Measurements from ENCODE around the gene NFATC2IP. TPM values are rescaled to one million over a fixed set of nuclear protein-coding genes. Genes with fewer than 3 reads are reported as not detected.
"Not testable (repeated sequence)": the region's sequence is repeated elsewhere in the genome, so short reads cannot be mapped to it uniquely, and the experiment has no call there.

The NFATC2IP gene
- total and polyA plus RNA-seq, 2 experiments from 2014 or later, result 17.3 to 19.7 TPM

- H3K9me3 ChIP-seq (ENCODE audit: low read depth), result no peaks in the 10 kb centered on the region
- no peaks in the 10 kb centered on the region for H4K20me1 ChIP-seq (ENCODE audit: insufficient read depth, poor library complexity, severe bottlenecking)
- DNase-seq (ENCODE audit: low spot score), result no peak
- H3K4me3 ChIP-seq, result no peak overlapping the region
- H2AFZ ChIP-seq, result no peak overlapping the region
- H3K4me2 ChIP-seq, result no peak overlapping the region
- no peaks in the 10 kb centered on the region for H3K79me2 ChIP-seq
- no peaks in the 10 kb centered on the region for H3K27me3 ChIP-seq
- no peaks in the 10 kb centered on the region for H3K9me2 ChIP-seq (replicated peaks; ENCODE audit: insufficient read depth)
- no peaks in the 10 kb centered on the region for H3K36me3 ChIP-seq (replicated peaks; ENCODE audit: insufficient read depth, low read depth)
- H3K4me1 ChIP-seq (ENCODE audit: insufficient read depth), result no peaks in the 10 kb centered on the region
- 90% methylated on average over 13 of the region's 14 CpGs for WGBS (ENCODE audit: low lambda C conversion rate, missing lambda C conversion rate)
- H3K27ac ChIP-seq, result no peak overlapping the region
- TF ChIP-seq EZH2 (IDR thresholded peaks at IDR 0.05; ENCODE audit: borderline replicate concordance) (no peak), EZH2phosphoT487 (IDR thresholded peaks at IDR 0.05; ENCODE audit: low read depth, severe bottlenecking, unreplicated experiment) (no peak), CTCF (IDR thresholded peaks at IDR 0.05; ENCODE audit: poor library complexity) (no peak)
These were observed 13.4 kb upstream of the NFATC2IP start for GRCh38 chr16:28937222-28937876.

- TF ChIP-seq CTCF (IDR thresholded peaks at IDR 0.05; ENCODE audit: poor library complexity) (no peak), EZH2 (IDR thresholded peaks at IDR 0.05; ENCODE audit: borderline replicate concordance) (no peak), EZH2phosphoT487 (IDR thresholded peaks at IDR 0.05; ENCODE audit: low read depth, severe bottlenecking, unreplicated experiment) (no peak)
These were observed 12.0 kb upstream of the NFATC2IP start for GRCh38 chr16:28938721-28939120.

GRCh38 chr16:28939825-28940224 lies 10.9 kb upstream of the NFATC2IP start:
- H3K9me3 ChIP-seq (ENCODE audit: low read depth); H2AFZ ChIP-seq; H3K4me3 ChIP-seq; H3K4me2 ChIP-seq; H3K9me2 ChIP-seq (replicated peaks; ENCODE audit: insufficient read depth); H3K4me1 ChIP-seq (ENCODE audit: insufficient read depth); H3K27ac ChIP-seq; H3K36me3 ChIP-seq (replicated peaks; ENCODE audit: insufficient read depth, low read depth); H3K27me3 ChIP-seq; H4K20me1 ChIP-seq (ENCODE audit: insufficient read depth, poor library complexity, severe bottlenecking); H3K79me2 ChIP-seq; DNase-seq (ENCODE audit: low spot score): not testable (repeated sequence)
- 91% methylated on average over 7 of the region's 7 CpGs for WGBS (ENCODE audit: low lambda C conversion rate, missing lambda C conversion rate)

More at GRCh38 chr16:28938721-28939120, 12.0 kb upstream of the NFATC2IP start:
- H3K9me3 ChIP-seq (ENCODE audit: low read depth), result no peaks in the 10 kb centered on the region
- H3K4me1 ChIP-seq (ENCODE audit: insufficient read depth), result no peaks in the 10 kb centered on the region
- no peaks in the 10 kb centered on the region for H3K27me3 ChIP-seq
- no peak overlapping the region for H3K4me2 ChIP-seq
- 87% methylated on average over 6 of the region's 7 CpGs for WGBS (ENCODE audit: low lambda C conversion rate, missing lambda C conversion rate)
- no peak for DNase-seq (ENCODE audit: low spot score)
- H3K79me2 ChIP-seq, result no peaks in the 10 kb centered on the region
- no peaks in the 10 kb centered on the region for H3K36me3 ChIP-seq (replicated peaks; ENCODE audit: insufficient read depth, low read depth)
- no peak overlapping the region for H2AFZ ChIP-seq
- H3K4me3 ChIP-seq, result no peak overlapping the region
- H4K20me1 ChIP-seq (ENCODE audit: insufficient read depth, poor library complexity, severe bottlenecking), result no peaks in the 10 kb centered on the region
- no peaks in the 10 kb centered on the region for H3K9me2 ChIP-seq (replicated peaks; ENCODE audit: insufficient read depth)
- H3K27ac ChIP-seq, result no peak overlapping the region

- Histone ChIP-seq H3K9me3 (ENCODE audit: low read depth) (no peaks in the 10 kb centered on the region), H3K4me3 (no peak overlapping the region), H4K20me1 (ENCODE audit: insufficient read depth, poor library complexity, severe bottlenecking) (no peaks in the 10 kb centered on the region), H3K4me2 (no peak overlapping the region), H3K27me3 (no peaks in the 10 kb centered on the region), H3K36me3 (replicated peaks; ENCODE audit: insufficient read depth, low read depth) (no peaks in the 10 kb centered on the region), H3K9me2 (replicated peaks; ENCODE audit: insufficient read depth) (no peaks in the 10 kb centered on the region), H3K4me1 (ENCODE audit: insufficient read depth) (no peaks in the 10 kb centered on the region), H3K27ac (no peak overlapping the region), H3K79me2 (no peaks in the 10 kb centered on the region), H2AFZ (no peak overlapping the region)
- TF ChIP-seq EZH2phosphoT487 (IDR thresholded peaks at IDR 0.05; ENCODE audit: low read depth, severe bottlenecking, unreplicated experiment), result no peak
- no peak for TF ChIP-seq CTCF (IDR thresholded peaks at IDR 0.05; ENCODE audit: poor library complexity)
- no peak for TF ChIP-seq EZH2 (IDR thresholded peaks at IDR 0.05; ENCODE audit: borderline replicate concordance)
- no peak for DNase-seq (ENCODE audit: low spot score)
These were observed 7.5 kb upstream of the NFATC2IP start for GRCh38 chr16:28943281-28943680.

Measured in hepatocyte (in vitro differentiated cells).